IgD-negative memory B cell (primary cell): ENCODE measurements around the gene SHISAL1. TPM values are rescaled to one million over a fixed set of nuclear protein-coding genes. Genes with fewer than 3 reads are reported as not detected.

Experiments used
- H3K27ac Mint-ChIP-seq, 3 donors: one replicate each; pipeline ENCODE4 v1.8.0; 2020 to 2022; ENCODE audit warnings: mild to moderate bottlenecking in 3 of 3, mixed read lengths in 3 of 3, moderate library complexity in 1 of 3
- H3K27me3 Mint-ChIP-seq: one replicate; pipeline ENCODE4 v1.8.0; 2021; ENCODE audit warnings: mixed read lengths
- H3K36me3 Mint-ChIP-seq: one replicate; pipeline ENCODE4 v1.8.0; 2020; ENCODE audit warnings: mild to moderate bottlenecking, mixed read lengths
- H3K4me1 Mint-ChIP-seq, 3 donors: one replicate each; pipeline ENCODE4 v1.8.0; 2020 to 2022; ENCODE audit warnings: mixed read lengths in 3 of 3, mild to moderate bottlenecking in 1 of 3
- H3K4me3 Mint-ChIP-seq, 4 donors: one replicate each; pipeline ENCODE4 v1.8.0; 2020 to 2022; ENCODE audit warnings: mild to moderate bottlenecking in 4 of 4, mixed read lengths in 4 of 4, moderate library complexity in 3 of 4
- H3K9me3 Mint-ChIP-seq, 3 donors: one replicate each; pipeline ENCODE4 v1.8.0; 2020 to 2021; ENCODE audit warnings: mixed read lengths in 3 of 3, mild to moderate bottlenecking in 1 of 3
- polyA plus RNA-seq: library from polyadenylated mRNA; unstranded; fragments of 300-500 nt; fragmentation: Illumina TruSeq; gene quantifications from one replicate; pipeline ENCODE4 v1.2.3, GENCODE V29; 2021

The SHISAL1 gene
- polyA plus RNA-seq, 1 donor from 2014 or later, result not detected

DNA sequence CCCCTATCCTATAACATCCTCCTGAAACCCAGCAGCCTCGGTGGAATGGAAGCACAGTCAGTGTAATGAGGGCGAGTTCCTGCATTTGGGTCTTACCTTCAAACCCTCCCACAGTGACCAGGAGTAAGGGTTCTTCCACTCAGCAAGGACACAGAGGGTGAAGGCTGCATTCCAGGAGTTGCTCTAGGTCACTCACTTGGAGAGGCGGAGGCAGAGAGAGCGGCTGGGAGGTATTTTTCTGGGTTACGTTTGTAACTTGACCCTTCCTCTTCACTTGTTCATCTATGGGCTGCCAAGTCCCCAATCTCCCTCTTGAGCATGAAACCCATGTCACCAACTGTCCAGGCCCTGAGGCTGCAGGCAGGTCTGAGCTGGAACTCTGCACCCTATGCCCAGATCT, 36.8 kb upstream of the SHISAL1 start:
- peaks cover 0 to 3% (median 0%) of the 10 kb centered on the region in 3 donors for H3K4me1 Mint-ChIP-seq
- H3K9me3 Mint-ChIP-seq, result no peaks in the 10 kb centered on the region
- no peaks in the 10 kb centered on the region for H3K36me3 Mint-ChIP-seq
- H3K4me3 Mint-ChIP-seq, result no peak overlapping the region
- peaks cover 32% of the 10 kb centered on the region for H3K27me3 Mint-ChIP-seq
- H3K27ac Mint-ChIP-seq, result no peak overlapping the region

DNA sequence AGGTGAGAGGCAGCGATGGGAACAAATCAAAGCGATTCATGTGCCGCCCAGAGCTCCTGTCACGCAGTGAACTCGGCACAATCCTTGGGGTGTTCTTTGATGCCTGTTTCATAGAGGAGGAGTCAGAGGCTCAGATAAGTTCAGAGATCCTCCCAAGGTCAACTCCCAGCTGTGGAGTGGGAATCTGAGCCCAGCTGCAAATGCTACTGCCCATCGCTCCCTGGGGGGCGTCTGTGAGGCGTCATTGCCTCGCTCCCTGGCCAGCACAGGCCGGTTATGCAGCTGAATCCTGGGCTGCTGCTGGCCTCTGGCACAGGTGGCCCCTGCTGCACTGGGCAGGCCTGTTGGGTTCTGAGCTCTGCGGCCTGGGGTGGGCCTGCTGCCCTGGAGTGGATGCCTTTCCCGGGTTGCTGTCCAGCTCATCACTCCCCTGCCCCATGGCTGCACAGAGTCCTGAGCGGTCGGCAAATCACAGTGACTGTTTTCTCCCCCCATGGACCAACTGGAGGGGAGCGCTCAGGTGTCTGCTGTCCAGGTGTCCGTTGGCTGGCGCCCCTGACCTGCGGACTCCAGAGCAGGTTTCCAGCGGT, 36.3 kb upstream of the SHISAL1 start:
- Mint-ChIP-seq H3K9me3 (no peaks in the 10 kb centered on the region), H3K4me3 (no peak overlapping the region), H3K27me3 (peaks cover 32% of the 10 kb centered on the region), H3K36me3 (no peaks in the 10 kb centered on the region), H3K27ac (no peak overlapping the region), H3K4me1 (peaks cover 0 to 3% (median 0%) of the 10 kb centered on the region in 3 donors)

DNA sequence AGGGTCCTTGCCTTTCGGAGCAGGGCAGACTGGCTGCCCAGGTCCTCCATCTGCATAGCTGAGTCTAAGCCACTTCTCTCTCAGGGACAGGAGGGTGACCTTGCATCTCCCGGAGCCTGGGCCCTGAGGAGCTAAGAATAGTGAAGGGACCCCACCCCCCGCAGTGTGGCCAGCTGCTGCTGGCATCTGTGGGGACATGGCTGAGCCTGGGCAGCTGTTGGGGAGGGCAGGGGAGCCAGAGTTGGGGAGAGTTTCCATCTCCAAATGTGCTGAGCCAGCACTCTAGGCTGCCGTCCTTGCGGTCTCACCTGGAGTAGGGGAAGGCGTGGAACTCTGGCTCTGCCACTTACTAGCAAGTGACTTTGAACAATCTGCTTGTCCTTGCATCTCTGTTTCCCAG, 34.8 kb upstream of the SHISAL1 start:
- peaks cover 0 to 3% (median 0%) of the 10 kb centered on the region in 3 donors for H3K4me1 Mint-ChIP-seq
- H3K4me3 Mint-ChIP-seq, result no peak overlapping the region
- H3K27ac Mint-ChIP-seq, result no peak overlapping the region
- no peaks in the 10 kb centered on the region for H3K36me3 Mint-ChIP-seq
- peaks cover 21% of the 10 kb centered on the region for H3K27me3 Mint-ChIP-seq
- no peaks in the 10 kb centered on the region for H3K9me3 Mint-ChIP-seq

DNA sequence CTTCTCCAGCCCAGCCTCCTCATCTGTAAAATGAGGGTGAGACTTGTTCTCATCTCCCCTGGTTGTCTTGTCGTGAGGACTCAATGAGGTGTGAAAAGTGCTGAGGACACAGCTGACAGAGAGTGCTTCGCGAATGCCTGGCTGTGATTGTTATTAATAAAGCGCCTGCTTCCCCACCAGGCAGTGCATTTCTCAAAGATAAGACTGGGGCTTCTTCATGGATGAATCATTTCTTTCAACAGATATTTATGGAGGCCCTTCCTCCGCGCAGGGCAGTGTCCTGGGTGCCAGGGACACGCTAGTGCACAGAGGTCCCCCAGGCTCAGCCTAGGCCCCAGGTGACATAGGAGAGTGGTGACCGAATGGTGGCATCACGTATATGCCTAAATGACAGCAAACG, 34.3 kb upstream of the SHISAL1 start:
- peaks cover 0 to 3% (median 0%) of the 10 kb centered on the region in 3 donors for H3K4me1 Mint-ChIP-seq
- no peak overlapping the region for H3K4me3 Mint-ChIP-seq
- H3K27ac Mint-ChIP-seq, result no peak overlapping the region
- peaks cover 18% of the 10 kb centered on the region for H3K27me3 Mint-ChIP-seq
- H3K36me3 Mint-ChIP-seq, result no peaks in the 10 kb centered on the region
- no peaks in the 10 kb centered on the region for H3K9me3 Mint-ChIP-seq

DNA sequence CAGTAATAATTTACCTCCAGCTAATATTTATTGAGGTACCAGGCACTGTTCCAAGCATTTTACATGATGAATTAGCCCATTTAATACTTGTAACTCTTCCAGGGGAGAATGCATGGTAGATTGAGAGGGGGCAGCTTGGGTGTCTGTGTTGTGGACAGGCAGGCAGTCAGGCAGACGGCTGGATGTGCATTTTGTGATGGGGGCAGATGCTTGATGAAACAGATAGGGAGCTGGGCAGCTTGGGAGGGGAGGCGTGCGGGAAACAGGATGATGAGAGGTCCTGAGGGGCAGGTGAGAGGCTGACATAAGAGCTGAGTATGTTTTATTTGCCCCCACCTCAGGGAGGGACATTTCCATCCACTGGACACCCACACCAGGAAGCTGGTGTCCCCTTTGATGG, 33.1 kb upstream of the SHISAL1 start:
- Mint-ChIP-seq H3K4me1 (no peaks in the 10 kb centered on the region), H3K27ac (no peak overlapping the region), H3K4me3 (no peak overlapping the region), H3K36me3 (no peaks in the 10 kb centered on the region), H3K9me3 (no peaks in the 10 kb centered on the region), H3K27me3 (peaks cover 11% of the 10 kb centered on the region)

DNA sequence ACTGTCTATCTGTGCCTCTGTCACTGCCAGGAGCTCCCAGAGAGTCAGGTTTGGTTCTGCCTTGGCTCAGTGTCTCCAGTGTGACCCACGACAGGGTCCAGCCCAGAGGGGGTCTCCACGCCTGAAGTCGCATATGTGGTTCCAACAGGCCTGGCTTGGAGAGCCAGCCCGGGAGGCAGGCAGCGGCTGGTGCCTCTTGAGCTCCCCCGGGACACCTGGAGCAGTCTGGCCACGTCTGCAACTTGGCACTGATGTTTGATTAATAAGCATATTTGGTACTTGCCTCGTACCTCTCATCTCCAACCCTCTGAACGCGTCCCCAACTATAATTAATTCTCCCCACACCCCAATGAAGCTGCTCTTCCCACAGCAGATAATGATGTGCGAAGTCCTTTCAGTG, 31.7 kb upstream of the SHISAL1 start:
- H3K4me3 Mint-ChIP-seq, result no peak overlapping the region
- no peaks in the 10 kb centered on the region for H3K4me1 Mint-ChIP-seq
- no peaks in the 10 kb centered on the region for H3K36me3 Mint-ChIP-seq
- H3K9me3 Mint-ChIP-seq, result no peaks in the 10 kb centered on the region
- no peak overlapping the region for H3K27ac Mint-ChIP-seq
- H3K27me3 Mint-ChIP-seq, result peaks cover 7% of the 10 kb centered on the region

DNA sequence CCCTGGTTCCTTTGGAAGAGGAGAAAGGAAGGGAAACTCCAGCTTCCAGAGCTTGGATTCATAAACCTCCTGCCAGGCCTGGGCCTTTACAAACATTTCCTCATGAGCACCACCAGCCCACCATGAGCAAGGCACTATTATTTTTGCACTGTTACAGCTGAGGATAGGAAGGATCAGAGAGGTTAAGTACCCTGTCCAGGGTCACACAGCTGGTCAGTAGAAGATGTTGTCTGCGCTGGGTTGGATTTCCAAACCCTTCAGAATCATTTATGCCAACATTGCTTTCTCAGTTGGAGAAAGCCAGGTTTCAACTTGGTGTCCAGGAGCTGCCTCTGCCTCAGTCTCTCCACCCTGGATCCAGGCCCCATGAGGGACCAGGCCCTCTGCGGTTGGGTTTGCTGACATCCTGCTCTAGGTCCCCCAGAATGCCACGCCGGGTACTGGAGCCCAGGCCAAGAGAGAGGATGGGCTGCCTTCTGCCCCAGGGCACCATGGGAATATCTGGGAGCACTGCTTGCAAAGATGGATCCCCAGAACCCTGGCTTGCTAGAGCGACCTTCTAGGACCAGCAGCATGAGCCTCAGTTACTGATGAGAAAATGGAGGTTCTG, 29.7 kb upstream of the SHISAL1 start:
- no peak overlapping the region for H3K27ac Mint-ChIP-seq
- peaks cover 7% of the 10 kb centered on the region for H3K27me3 Mint-ChIP-seq
- H3K4me1 Mint-ChIP-seq, result no peaks in the 10 kb centered on the region
- H3K4me3 Mint-ChIP-seq, result no peak overlapping the region
- no peaks in the 10 kb centered on the region for H3K36me3 Mint-ChIP-seq
- H3K9me3 Mint-ChIP-seq, result no peaks in the 10 kb centered on the region

DNA sequence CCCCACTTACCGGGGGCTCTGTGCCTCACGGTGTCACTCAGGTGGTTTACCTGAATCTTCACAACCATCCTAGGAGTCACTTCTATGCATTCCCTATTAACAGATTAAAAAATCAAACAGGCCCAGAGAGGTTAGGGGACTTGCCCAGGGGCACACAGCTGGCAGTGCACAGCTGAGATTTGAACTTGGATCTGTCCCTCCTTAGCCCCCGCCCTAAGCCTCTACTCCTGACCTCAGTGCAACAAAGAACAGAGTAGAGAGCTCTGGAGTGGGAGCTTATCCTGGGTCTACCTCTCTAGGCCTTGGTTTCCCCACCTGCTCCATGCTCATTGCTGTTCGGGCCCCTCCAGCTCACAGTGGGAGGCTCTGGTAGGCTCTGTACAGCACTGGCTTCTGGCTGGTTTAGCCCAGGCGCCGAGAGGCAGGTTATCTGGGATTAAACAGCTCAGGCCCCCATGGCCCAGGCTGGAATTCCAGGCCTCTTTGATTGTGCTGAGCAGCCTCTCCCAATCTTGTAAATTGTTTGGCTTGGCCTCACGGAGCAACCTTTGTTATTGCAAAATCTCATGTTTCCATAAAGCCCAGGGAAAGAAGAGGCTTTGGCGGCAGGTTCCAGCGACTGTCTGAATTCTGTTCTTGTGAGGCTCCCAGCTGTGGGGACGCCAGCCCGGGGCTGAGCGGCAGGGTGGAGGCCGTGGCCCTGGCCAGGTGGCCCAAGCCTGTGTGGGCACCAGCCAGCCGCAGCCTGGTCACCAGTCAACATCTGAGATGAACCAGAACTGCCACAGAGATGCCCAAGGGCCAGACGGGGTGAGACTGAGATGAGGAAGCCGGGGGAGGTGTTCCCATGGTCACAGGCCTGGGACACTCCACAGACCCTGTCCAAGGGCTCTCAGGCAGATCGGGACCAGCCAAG, 28.9 kb upstream of the SHISAL1 start:
- H3K4me3 Mint-ChIP-seq, result no peak overlapping the region
- no peak overlapping the region for H3K27ac Mint-ChIP-seq
- peaks cover 6% of the 10 kb centered on the region for H3K27me3 Mint-ChIP-seq
- no peaks in the 10 kb centered on the region for H3K36me3 Mint-ChIP-seq
- no peaks in the 10 kb centered on the region for H3K9me3 Mint-ChIP-seq
- no peaks in the 10 kb centered on the region for H3K4me1 Mint-ChIP-seq

DNA sequence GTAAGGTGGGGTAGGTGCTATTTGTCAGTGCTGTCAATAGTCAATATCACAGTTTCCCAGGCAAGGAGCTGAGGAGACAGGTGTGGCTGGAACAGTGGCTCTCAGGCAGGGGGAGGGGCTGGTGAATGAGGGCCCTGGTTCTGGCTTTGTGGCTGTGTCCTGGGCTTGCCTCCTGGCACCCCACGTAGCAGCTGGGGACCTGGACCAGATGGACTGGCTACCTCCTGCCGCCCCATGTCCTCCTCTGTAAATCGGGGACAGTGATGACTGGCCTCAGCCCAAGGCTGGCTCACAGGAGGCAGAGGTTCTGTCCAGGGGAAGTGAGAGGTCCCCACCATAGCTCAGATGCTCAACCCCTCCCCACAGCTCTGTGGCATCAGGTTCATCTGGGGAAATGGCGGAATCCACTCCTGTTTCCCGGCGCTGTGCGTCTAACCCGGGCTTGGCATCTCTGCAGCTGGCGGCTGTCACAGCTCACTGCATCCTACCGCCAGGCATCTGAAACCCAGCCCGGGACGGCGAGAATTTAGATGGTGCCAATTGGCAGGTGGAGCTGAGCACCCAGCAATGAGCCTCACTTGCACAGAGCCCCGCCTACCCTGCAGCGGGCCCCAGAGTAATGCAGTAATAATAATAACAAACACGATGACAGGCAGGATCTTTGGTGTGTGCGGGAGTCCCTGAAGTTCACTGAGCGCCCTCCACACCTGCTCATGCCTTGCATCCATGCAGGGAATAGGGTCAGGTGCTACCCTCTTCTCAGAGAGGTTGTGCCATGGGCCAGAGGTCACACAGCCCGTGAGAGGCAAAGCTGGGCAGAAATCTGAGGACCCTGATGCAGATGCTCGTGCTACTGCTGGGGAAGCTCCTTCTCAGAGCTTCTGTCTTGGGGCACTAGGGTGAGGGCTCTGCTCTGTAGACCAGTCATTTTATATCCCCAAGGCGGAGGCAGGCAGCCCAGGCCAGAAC, 27.8 kb upstream of the SHISAL1 start:
- Mint-ChIP-seq H3K27ac (no peak overlapping the region), H3K4me3 (no peak overlapping the region), H3K27me3 (peaks cover 7% of the 10 kb centered on the region), H3K9me3 (no peaks in the 10 kb centered on the region), H3K36me3 (no peaks in the 10 kb centered on the region), H3K4me1 (no peaks in the 10 kb centered on the region)

DNA sequence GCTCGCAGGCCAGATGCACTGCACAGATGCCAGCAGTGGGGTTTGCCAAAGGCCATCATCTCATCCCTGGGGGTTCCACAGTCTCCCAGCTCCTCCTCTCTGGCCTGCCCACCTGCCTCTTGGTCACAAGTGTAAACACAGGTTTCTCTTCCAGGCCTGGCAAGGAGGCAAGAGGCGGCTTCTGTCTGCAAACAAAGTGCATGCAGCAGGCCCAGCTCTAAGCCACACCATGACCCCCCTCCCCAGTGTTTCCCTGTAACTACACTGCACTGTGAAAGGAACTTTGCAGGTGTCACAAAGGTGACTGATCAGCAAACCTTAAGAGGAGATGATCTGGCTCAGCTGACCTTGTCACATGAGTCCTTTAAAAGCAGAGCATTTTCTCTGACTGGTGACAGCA, 26.2 kb upstream of the SHISAL1 start:
- H3K4me1 Mint-ChIP-seq, result no peaks in the 10 kb centered on the region

DNA sequence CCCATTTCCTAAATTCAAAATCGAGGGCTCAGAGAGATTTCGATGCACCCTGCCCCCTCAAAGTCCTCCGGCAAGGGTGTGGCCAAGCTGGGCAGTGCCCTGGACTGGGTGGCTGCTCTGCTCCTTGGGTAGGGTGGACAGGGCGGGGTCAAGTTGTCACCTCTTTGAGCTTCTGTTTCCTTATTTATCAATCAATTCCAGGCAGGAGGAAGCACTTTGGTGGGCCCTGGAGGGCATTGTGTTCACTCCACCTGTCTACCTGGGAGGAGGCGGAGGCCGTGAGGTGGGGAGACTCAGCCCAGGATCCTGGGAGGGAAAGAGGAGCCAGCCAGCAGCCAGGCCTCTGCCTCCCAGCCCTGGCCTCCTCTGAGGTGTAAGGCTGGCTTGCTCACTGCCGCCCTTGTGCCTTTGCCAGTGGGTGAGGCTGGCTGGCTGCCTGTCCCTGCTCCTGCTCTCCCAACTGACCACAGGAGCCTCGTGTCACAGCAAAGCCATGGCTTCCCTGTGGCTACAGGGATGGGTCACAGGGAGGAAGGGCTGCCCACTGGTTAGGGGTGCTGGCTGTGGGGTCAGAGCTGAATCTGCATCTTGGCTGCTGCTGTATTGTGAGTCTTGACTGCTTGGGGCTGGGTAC, 25.5 kb upstream of the SHISAL1 start:
- Mint-ChIP-seq H3K27ac (no peak overlapping the region), H3K4me1 (no peaks in the 10 kb centered on the region), H3K27me3 (peaks cover 7% of the 10 kb centered on the region), H3K9me3 (no peaks in the 10 kb centered on the region), H3K36me3 (no peaks in the 10 kb centered on the region), H3K4me3 (no peak overlapping the region)

More for the DNA sequence above, 26.2 kb upstream of the SHISAL1 start:
- Mint-ChIP-seq H3K27me3 (peaks cover 7% of the 10 kb centered on the region), H3K9me3 (no peaks in the 10 kb centered on the region), H3K4me3 (no peak overlapping the region), H3K27ac (no peak overlapping the region), H3K36me3 (no peaks in the 10 kb centered on the region)

DNA sequence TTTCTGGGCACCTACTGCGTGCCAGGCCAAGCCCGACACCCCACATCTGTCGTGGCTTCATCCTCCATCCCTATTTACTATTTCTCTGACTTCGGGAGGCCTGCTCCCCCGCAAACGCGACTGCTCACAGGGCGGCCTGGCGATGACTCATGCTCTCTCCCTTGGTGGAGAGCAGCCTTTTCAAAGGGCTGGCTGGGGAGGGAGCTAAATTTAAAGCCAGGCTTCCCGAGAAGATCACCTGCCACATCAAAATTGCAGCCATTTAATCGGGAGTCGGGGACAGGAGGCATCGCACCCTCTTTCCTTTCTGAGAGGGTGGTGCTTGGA, 24.9 kb upstream of the SHISAL1 start:
- Mint-ChIP-seq H3K27me3 (peaks cover 12% of the 10 kb centered on the region), H3K9me3 (no peaks in the 10 kb centered on the region), H3K4me3 (no peak overlapping the region), H3K4me1 (peaks cover 0 to 1% (median 0%) of the 10 kb centered on the region in 3 donors), H3K27ac (no peak overlapping the region), H3K36me3 (no peaks in the 10 kb centered on the region)

DNA sequence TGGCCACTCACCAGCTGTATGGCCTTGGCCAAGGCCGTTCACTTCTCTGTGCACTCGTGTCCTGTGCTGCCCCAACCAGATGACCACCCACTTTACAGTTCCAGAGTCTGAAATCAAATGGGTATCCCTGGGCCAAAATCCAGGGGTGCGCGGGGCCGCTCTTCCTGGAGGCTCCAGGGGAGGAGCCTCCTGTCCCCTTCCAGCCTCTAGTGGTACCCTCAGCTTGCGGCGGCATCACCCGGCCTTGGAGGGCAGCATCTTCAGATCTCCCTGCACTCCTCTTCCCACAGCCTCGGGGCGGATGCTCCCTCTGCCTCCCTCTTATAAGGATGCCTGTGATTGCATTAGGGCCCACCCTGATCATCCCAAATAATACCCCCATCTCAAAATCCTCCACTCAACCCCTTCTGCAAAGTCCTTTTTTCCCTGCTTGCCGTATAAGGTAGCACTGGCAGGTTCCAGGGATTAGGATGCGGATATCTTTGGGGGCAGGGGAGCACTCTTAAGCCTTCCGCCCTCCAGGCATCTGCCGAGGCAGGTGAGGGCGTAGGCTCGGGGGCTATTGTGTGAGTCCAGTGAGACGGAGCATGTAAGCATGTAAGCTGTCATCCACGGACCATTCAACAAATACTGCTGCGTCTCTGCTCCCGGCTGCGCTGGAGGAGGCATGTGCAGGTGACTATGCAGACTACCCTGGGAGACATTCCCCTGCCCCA, 24.4 kb upstream of the SHISAL1 start:
- Mint-ChIP-seq H3K4me3 (no peak overlapping the region), H3K27me3 (peaks cover 16% of the 10 kb centered on the region), H3K4me1 (peaks cover 0 to 1% (median 0%) of the 10 kb centered on the region in 3 donors), H3K36me3 (no peaks in the 10 kb centered on the region), H3K27ac (no peak overlapping the region), H3K9me3 (no peaks in the 10 kb centered on the region)
